ENCODE results near the gene TMPRSS4. TPM values are rescaled to one million over a fixed set of nuclear protein-coding genes. Genes with fewer than 3 reads are reported as not detected.

Gene TMPRSS4
- total and polyA plus RNA-seq, 8 donors, result 2.9 to 7.0 (median 4.4) TPM

DNA sequence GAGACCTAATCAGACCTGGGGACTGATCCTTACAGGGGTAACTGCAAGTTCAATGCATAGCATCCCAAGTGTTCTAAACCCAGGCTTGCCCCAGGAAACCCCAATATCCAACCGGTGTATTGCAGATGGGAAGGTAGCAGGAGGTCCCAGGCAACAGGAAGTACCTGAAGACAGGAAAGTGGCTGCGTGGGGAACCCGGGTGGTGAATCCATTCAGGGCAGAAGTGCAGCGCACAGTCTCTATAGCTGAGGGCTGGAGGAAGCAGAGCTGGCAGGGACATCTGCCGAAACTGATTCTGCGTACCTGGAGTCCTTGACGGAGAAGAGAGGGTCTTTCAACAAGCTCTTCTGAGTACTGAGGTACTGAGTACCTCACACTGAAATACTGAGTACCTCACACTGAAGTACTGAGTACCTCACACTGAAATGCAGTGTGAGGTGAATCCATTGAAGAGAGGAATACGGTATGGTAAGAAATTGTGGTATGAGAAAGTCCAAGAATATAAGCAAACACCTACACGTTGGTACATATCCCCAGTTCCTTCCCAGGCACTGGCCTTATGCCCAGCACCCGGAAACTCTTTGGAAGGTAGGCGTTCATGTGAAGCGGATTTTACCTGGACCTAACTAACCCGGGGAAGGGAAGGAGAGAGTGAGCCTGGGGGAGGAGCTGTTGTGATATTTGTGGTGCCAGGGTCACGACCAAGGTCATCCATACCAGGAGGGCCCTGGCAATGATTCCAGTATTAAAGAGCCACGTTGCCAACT, 55.7 kb downstream of the TMPRSS4 start:
- Histone ChIP-seq H3K27ac (no peak overlapping the region), H3K36me3 (no peaks in the 10 kb centered on the region), H3K4me1 (peaks cover 0 to 7% of the 10 kb centered on the region in 2 donors), H3K9me3 (no peaks in the 10 kb centered on the region), H3K4me3 (no peak overlapping the region), H3K27me3 (peaks cover 0 to 21% of the 10 kb centered on the region in 2 donors)
- no peak for TF ChIP-seq CTCF (IDR thresholded peaks at IDR 0.05)
- no peak for DNase-seq
- intact Hi-C loops (cut with DNase I), result no loop called here
- ATAC-seq, result no peak

DNA sequence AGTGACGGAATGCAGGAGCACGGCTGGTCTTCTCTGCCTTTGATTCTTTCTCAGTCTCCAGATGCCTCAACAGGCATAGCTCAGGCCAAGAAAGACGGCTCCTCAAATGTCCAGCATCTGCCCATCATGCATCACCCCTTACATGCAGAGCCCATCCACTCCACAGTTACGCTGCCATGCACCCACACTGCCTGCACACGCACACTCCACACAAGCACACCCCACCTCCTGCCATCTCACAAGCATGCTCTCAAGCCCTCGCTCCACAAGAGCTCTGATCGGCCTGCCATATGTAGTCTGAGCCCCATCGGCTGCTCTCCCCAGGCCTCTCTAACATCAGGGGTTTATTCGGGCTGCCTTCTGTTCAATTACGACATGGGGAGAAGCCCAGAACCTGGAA, 56.9 kb downstream of the TMPRSS4 start:
- H3K4me1 ChIP-seq, result peaks cover 0 to 7% of the 10 kb centered on the region in 2 donors
- no peaks in the 10 kb centered on the region for H3K36me3 ChIP-seq
- H3K4me3 ChIP-seq, result no peak overlapping the region
- DNase-seq (no peak), ATAC-seq (no peak)
- intact Hi-C loops (cut with DNase I), result no loop called here
- no peaks in the 10 kb centered on the region for H3K9me3 ChIP-seq
- no peak for TF ChIP-seq CTCF (IDR thresholded peaks at IDR 0.05)
- H3K27me3 ChIP-seq, result peaks cover 0 to 17% of the 10 kb centered on the region in 2 donors
- H3K27ac ChIP-seq, result no peak overlapping the region

DNA sequence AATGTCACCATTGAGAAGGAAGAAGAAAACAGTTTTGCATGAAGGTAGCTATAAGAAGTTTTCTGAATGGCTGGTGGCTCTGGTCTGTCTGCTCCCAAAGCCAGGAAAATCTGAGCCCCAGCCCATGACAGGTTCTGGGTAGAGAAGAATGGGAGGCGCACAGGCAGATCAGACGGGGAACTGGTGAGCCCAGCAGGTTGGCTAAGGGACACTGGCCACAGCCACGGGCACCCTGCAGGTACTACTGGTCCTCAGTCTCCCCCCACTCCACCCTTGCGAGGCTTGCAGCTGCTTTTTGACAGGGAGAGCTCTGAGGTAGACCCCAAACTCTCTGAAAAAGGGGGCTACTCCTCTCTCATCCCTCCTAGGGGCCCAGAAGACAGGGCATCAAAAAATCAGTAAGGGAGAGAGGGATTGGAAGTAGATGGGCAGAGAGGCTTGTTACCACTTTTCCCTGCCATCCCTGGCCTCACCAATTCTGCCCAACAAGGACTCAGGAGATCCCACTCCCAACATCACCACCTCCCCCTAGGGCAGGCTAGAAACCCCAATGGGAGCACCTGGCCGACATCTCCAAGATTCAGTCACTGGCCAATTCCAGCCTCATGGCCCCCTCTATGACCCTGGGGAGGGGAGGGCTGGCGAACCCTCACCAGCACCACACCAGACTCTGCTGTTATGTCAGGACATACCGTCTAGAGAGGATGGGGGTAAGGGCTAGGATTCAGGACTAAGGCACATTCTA, 58.3 kb downstream of the TMPRSS4 start:
- TF ChIP-seq CTCF (IDR thresholded peaks at IDR 0.05), result no peak
- ATAC-seq, result no peak
- no peak for DNase-seq
- no peak overlapping the region for H3K4me3 ChIP-seq
- no peaks in the 10 kb centered on the region for H3K36me3 ChIP-seq
- no peak overlapping the region for H3K27ac ChIP-seq
- H3K9me3 ChIP-seq, result no peaks in the 10 kb centered on the region
- intact Hi-C loops (cut with DNase I), result no loop called here
- H3K4me1 ChIP-seq, result no peaks in the 10 kb centered on the region
- peaks cover 0 to 13% of the 10 kb centered on the region in 2 donors for H3K27me3 ChIP-seq

DNA sequence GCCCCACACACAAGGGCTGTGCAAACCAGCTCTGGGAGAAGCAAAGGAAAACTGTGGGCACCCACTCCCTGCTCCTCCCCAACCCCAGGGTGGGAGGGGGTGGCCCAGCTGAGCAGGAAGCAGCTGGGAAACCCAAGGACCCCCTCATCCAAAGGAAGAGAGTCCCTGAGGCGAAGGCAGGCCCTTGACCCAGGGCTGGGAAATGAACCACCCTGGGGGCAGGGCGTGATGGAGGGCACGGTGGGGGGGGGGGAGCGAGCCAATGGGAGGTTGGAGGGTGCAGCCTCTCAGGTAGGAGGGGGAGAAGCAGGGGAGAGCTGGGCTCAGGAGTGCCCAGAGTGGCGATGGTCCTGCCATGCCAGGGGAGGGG, 58.9 kb downstream of the TMPRSS4 start:
- Histone ChIP-seq H3K27ac (no peak overlapping the region), H3K36me3 (no peaks in the 10 kb centered on the region), H3K27me3 (peaks cover 0 to 13% of the 10 kb centered on the region in 2 donors), H3K4me3 (no peak overlapping the region), H3K9me3 (no peaks in the 10 kb centered on the region), H3K4me1 (no peaks in the 10 kb centered on the region)
- intact Hi-C loops (cut with DNase I), result no loop called here
- DNase-seq (no peak), ATAC-seq (no peak)
- TF ChIP-seq CTCF (IDR thresholded peaks at IDR 0.05), result no peak

- H3K9me3 ChIP-seq, result no peaks in the 10 kb centered on the region
- DNase-seq, result no peak
- no peaks in the 10 kb centered on the region for H3K36me3 ChIP-seq
- no peaks in the 10 kb centered on the region for H3K4me1 ChIP-seq
- H3K4me3 ChIP-seq, result no peak overlapping the region
- TF ChIP-seq CTCF (IDR thresholded peaks at IDR 0.05), result no peak
- no peak for ATAC-seq
- H3K27ac ChIP-seq, result no peak overlapping the region
- peaks cover 0 to 18% of the 10 kb centered on the region in 2 donors for H3K27me3 ChIP-seq
- intact Hi-C loops (cut with DNase I), result no loop called here
Measured at GRCh38 chr11:118136341-118136740, 59.5 kb downstream of the TMPRSS4 start.

Data from left lung (tissue), 10 donors.